GM18907 (cell line): ENCODE measurements around the gene ADAP1.
A peak's percentile ranks its signal among the peaks of the same experiment; 100 is the strongest.
"Not testable (repeated sequence)": the region's sequence is repeated elsewhere in the genome, so short reads cannot be mapped to it uniquely, and the experiment has no call there.

ENCODE experiments used
- ATAC-seq: cut with Tn5 transposase; IDR thresholded peaks from one replicate; pipeline ENCODE4 v1.9.1; 2021; ENCODE audit warnings: mild to moderate bottlenecking, moderate library complexity; ENCODE audit not compliant: unreplicated experiment

Gene ADAP1

DNA sequence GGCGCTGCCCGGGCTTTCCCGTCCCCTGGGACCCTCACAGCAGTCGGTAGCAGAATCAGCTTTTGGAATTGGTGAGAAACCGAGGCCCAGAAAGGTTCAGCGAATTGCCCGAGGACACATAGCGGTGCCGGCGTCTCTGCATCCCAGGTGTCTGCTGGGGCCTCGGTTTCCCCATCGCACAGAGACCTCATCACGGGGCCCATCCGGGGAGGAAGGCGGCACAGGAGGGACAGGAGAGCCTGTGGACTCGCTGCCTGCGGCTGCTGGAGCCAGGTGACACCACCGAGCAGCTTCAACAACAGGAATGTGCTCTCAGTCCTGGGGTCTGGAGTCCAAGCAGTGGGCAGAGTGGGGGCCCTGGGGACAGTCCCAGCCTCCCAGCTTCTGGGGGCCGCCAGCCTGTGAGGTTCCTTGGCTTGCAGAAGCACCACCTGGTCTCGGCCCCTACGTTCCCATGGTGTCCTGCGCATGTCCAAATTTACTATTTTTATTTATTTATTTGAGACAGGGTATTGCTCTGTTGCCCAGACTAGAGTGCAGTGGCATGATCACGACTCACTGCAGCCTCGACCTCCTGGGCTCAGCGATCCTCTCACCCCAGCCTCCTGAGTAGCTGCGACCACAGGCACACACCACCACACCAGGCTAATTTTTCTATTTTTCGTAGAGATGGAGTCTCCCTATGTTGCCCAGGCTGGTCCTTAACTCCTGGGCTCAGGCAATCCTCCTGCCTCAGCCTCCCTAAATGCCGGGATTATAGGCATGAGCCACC, 21.4 kb upstream of the ADAP1 start:
- no peak for ATAC-seq

GRCh38 chr7:974820-975681, 20.6 kb upstream of the ADAP1 start, which contains the start of gene COX19:
COX19 (minus strand) TSS chr7:975549; CDS start chr7:975509, 40 bp downstream.
- ATAC-seq = peak; percentile 72

DNA sequence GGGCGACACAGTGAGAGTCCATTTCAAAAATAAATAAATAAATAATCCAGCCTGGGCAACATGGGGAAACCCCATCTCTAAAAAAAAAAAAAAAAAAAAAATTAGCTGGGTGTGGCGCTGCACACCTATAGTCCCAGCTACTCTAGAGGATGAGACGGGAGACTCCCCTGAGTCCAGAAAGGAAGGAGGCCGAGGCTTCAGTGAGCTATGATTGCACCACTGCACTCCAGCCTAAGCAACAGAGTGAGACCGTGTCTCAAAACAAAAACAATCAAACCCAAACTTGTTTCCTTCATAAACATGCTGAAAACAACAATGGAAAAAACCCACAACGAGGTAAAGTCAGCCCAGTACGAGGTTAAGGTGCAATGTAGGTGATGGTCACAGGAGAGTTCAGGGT, 19.7 kb upstream of the ADAP1 start:
- ATAC-seq = no peak

DNA sequence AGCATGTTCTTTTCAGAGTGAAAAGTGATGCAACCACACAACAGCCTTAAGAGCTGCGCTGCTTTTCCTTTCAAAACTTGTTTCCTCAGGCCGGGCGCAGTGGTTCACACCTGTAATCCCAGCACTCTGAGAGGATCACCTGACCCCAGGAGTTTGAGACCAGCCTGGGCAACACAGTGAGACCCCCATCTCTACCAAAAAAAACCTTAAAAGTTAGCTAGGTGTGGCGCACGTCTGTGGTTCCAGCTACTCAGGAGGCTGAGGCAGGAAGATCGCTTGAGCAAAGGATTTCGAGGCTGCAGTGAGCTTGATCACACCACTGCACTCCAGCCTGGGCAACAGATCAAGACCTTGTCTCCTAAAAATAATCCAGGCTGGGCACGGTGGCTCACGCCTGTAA, 18.8 kb upstream of the ADAP1 start:
- ATAC-seq = no peak

DNA sequence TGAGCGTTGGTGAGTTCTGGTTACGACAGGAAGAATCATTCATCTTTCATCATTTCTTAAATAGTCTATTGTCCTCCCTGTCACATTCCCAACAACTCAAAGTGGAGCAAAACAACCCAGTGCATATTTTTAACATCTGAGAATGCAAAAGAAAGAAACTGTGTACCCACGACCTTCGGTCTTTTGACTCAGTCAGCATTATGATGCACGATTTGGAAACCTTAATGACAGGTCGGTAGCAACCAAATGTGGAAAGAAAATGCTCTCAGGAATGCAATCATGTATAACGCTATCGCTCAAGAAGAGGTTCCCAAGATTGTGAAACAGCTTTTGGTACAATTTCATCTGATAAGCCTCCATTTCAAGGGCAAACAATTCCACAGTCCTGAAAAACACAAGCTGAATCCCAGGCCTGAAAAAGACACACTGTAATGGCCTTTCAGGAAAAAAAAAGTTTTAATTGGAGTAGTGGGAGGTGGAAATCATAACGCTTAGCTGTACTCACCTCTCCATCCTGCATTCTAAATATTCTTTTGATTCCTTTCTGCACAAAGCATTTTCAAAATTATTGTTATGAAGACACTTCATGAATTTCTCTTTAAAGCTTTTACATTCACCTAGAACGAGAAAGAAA, 18.3 kb upstream of the ADAP1 start:
- ATAC-seq = no peak

DNA sequence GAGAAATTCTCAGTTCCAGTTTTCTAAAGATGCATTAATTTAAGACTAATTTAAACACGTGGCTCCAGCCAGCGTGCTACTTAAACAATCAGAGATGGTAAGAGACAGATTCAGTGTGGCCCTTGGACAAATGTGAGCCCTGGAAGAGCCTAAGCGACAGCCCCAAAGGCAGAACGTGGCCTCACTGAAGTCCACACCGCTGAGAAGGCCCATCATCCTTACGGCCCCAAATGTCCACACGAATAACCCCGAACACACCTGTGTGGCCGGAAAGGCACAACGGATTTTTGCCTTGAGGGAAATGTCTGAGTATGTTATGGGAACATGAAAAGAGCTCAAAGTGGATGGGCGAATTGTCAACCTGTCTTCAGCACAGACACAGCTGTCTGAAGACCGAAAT, 17.6 kb upstream of the ADAP1 start:
- ATAC-seq = no peak

GRCh38 chr7:970744-971143, 16.3 kb upstream of the ADAP1 start:
- ATAC-seq = no peak

- ATAC-seq = no peak
These were observed 14.9 kb upstream of the ADAP1 start for GRCh38 chr7:969403-969802.

- ATAC-seq = no peak
These were observed 14.0 kb upstream of the ADAP1 start for GRCh38 chr7:968205-969105.

DNA sequence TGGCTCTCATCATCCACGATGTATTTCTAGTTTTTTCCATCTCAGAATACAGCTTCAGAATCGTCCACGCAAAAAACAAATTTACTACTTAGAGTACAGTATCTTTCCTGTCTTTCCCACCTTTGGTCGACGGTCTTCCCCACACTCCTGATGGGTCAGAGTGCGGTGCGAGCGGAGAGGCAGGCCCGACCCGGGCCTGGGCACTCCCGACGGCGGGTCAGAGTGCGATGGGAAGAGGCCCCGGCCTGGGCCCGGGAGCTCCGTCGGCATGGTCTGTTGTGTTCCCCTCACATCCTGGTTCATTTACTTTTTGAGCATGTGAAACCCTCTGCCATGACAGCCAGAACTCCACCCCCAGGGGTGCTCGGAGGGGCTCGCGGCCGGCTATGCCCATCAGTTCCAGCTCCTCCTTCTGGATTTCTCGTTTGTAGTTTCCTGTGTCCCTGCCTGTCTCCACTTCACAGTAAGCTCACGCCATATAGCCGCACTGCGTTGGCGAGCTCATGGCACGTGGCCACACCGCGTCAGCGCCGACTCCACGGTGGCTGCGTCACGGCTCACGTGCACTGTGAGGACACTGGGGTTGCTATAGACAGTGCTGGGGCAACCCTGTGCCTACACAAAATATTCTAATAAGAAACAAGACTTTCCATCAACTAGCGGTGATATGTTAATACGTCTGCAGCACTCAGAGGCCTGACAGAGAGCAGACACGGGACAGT, 13.0 kb upstream of the ADAP1 start:
- no peak for ATAC-seq

GRCh38 chr7:966291-967069, 12.0 kb upstream of the ADAP1 start:
- ATAC-seq = no peak

DNA sequence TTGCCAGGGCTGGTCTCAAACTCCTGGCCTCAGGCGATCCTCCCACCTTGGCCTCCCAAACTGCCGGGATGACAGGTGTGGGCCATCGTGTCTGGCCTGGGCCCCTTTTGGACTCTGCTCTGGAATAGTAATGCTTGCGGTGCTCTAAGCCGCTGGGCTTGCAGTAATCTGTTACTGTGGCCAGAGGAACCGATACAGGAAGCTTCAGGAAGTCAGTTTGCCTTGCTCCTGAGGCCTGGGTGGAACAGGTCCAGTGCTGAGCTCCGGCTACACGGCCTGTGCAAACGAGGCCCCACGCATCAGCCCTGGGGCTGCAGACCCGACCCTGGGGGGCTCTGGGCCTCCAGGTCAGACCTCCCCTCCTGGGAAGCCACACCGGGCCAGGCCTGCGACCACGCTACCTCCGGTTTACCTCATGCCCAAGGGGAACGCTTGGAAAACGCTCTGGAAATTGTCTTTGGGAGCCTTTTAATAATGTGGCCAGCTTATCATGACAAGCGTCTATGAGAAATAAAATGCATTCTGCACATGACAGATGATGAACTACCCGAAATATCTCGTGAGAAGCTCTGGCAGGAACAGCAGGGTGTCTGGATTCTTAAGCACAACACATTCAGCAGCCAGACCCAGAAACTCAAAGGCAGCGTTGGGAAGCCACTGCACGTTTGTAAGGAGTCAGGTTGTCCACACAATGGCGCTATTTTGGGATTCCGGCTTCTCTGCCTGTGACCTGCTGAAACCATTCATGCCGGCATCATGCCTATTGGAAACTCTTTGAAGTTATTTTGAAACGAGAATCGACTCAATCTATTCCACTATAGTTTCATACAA, 10.1 kb upstream of the ADAP1 start:
- ATAC-seq = no peak

DNA sequence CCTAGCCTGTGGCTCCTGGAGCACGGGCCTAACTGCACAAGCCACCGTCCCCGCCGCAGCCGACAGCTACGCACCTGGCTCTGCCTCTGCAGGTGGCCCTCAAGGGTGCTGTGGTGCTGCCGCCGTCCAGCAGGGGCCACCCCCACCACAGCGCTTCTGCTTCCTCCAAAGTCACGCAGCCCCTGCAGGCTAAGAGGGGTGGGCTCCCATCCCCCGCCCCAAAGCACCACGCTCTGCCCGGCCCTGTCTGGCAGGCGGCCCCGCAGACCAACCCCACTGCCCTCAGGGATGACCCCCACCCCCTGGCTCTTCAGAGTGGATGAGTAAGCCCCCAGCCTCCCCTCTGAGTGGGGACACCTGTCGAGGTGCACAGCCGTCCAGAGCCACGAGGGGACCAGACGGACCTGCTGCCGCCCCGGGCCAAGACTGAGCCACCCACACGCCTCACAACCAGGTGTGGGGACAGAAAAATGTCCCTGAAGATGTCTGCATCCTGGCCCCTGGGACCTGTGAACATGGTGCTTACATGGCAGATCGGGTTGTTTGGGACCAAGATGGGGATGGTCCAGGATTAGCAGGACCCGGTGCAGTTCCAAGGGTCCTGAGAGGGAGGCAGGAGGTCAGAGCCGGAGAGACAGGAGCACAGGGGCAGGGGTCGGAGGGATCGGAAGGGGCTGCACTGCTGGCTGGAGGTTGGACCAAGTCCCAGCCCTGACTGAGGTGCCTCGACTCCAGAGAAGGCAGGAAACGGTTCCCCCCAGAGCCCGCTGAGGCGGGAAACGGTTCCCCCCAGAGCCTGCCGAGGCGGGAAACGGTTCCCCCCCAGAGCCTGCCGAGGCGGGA, 9.0 kb upstream of the ADAP1 start:
- no peak for ATAC-seq

DNA sequence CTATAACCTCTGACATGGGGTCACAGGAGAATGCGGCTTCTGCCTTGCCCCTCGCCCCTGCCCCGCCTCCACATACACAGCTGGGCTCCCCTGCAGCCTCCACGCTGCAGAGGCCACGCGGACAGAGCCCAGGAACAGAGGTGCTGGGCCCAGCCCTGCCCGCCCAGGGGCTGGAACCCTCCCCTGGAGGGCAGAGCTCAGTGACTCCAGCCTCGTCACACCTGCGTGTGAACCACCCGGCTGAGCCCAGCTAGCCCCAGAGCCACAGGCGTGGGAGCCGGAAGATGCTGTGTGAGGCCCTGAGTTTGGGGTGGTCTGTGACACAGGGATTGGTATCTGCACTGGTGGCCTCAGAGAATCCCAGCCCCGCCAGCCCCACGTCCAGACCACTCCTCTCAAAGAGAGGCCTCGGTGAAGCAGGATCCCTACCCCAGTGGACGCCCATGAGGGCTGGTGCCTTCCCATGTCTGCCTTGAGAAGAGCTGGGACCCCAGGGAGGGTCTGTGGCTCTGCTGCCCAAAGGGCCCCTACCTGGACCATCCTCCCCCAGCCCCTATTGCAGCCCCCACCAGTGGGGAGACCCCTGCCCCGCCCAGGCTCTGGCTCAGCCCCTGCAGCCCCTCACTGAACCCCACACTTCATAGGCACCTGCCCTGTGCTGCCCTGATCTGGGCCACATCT, 8.1 kb upstream of the ADAP1 start:
- no peak for ATAC-seq

GRCh38 chr7:961546-962400, 7.3 kb upstream of the ADAP1 start:
- no peak for ATAC-seq

DNA sequence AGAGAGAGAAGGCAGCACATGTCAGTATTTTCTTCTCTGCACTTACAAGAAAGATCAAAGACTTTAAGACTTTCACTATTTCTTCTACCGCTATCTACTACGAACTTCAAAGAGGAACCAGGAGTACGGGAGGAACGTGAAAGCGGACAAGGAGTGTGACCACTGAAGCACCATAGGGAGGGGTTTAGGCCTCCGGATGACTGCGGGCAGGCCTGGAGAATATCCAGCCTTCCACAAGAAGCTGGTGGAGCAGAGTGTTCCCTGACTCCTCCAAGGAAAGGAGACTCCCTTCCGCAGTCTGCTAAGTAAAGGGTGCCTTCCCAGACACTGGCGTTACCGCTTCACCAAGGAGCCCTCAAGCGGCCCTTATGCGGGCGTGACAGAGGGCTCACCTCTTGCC, 6.5 kb upstream of the ADAP1 start:
- not testable (repeated sequence) for ATAC-seq
